Keratinocyte (primary cell): ENCODE results near the gene KCNJ6. TPM values are rescaled to one million over a fixed set of nuclear protein-coding genes. Genes with fewer than 3 reads are reported as not detected.

Experiments used
- DNase-seq: peaks from one replicate; pipeline ENCODE4 v3.0.0-alpha.2; 2011; ENCODE audit warnings: low read depth, missing footprints, low spot score
- FAIRE-seq: peaks from 2 replicates; lab custom pipeline; 2011; peaks lifted over from hg19 to GRCh38; lab: Jason Lieb, UNC
- H2AFZ ChIP-seq: 2 replicates; pipeline ENCODE4 v1.6.0; 2012; ENCODE audit warnings: low read length, control low read depth, inconsistent platforms; ENCODE audit not compliant: control insufficient read depth
- H3K27ac ChIP-seq: 2 replicates; pipeline ENCODE4 v1.5.1; 2011; ENCODE audit warnings: low read length; ENCODE audit not compliant: control insufficient read depth, insufficient read depth
- H3K27me3 ChIP-seq: 3 replicates; pipeline ENCODE4 v1.6.0; 2011; ENCODE audit warnings: low read length; ENCODE audit not compliant: control insufficient read depth, insufficient read depth; ENCODE audit errors: extremely low read depth
- H3K36me3 ChIP-seq, 2 experiments: 2 replicates in 1 of 2; 3 replicates in 1 of 2; pipeline ENCODE4 v1.5.1; 2011; ENCODE audit warnings: low read length in 2 of 2, mild to moderate bottlenecking in 1 of 2; ENCODE audit not compliant: control insufficient read depth in 2 of 2, insufficient read depth in 2 of 2; ENCODE audit errors: extremely low read depth in 1 of 2
- H3K4me1 ChIP-seq: 3 replicates; pipeline ENCODE4 v1.5.1; 2011; ENCODE audit warnings: low read length; ENCODE audit not compliant: control insufficient read depth, insufficient read depth; ENCODE audit errors: extremely low read depth
- H3K4me2 ChIP-seq: 3 replicates; pipeline ENCODE4 v1.6.0; 2011; ENCODE audit warnings: low read depth, low read length; ENCODE audit not compliant: control insufficient read depth, insufficient read depth; ENCODE audit errors: extremely low read depth
- H3K4me3 ChIP-seq, 3 experiments: fragments of 200-600 bp in 1 of 3; sonication (generic) in 1 of 3; 2 replicates in 2 of 3; 3 replicates in 1 of 3; pipeline ENCODE4 v1.5.1; 2011 to 2016; ENCODE audit warnings: low read length in 3 of 3, mild to moderate bottlenecking in 3 of 3, control low read depth in 2 of 3, inconsistent platforms in 1 of 3, low read depth in 1 of 3, mixed read lengths in 1 of 3, mixed run types in 1 of 3, moderate library complexity in 1 of 3; ENCODE audit not compliant: control insufficient read depth in 2 of 3, insufficient read depth in 2 of 3; ENCODE audit errors: extremely low read depth in 1 of 3
- H3K79me2 ChIP-seq: 2 replicates; pipeline ENCODE4 v1.6.0; 2012; ENCODE audit warnings: low read length; ENCODE audit not compliant: control insufficient read depth, insufficient read depth
- H3K9ac ChIP-seq: 3 replicates; pipeline ENCODE4 v1.6.0; 2011; ENCODE audit warnings: low read length; ENCODE audit not compliant: control insufficient read depth, insufficient read depth; ENCODE audit errors: extremely low read depth
- H3K9me1 ChIP-seq: 3 replicates; pipeline ENCODE4 v1.6.0; 2011; ENCODE audit warnings: low read length; ENCODE audit not compliant: control insufficient read depth, insufficient read depth; ENCODE audit errors: extremely low read depth
- H3K9me3 ChIP-seq: 2 replicates; pipeline ENCODE4 v1.5.1; 2012; ENCODE audit warnings: low read depth, low read length; ENCODE audit not compliant: control insufficient read depth
- H4K20me1 ChIP-seq: 3 replicates; pipeline ENCODE4 v1.6.0; 2011; ENCODE audit warnings: low read length; ENCODE audit not compliant: control insufficient read depth, insufficient read depth; ENCODE audit errors: extremely low read depth
- EZH2 ChIP-seq: IDR thresholded peaks from one replicate; pipeline ENCODE4 v1.6.1; 2012; ENCODE audit warnings: inconsistent platforms, mild to moderate bottlenecking, low read length, moderate library complexity
- dilution Hi-C: fragments of 300-500 bp; cut with MboI; formaldehyde crosslinking; loops from one replicate; pipeline ENCODE4 v1.7.0; 2020; ENCODE audit warnings: low sequenced_read_pairs; ENCODE audit not compliant: extremely low pct_ligation_motif_present
- polyA plus RNA-seq, 5 experiments: library from polyadenylated mRNA; depleted of rRNA in 3 of 5; stranded (reverse) in 3 of 5; stranded (forward) in 1 of 5; unstranded in 1 of 5; fragments of >200 nt; gene quantifications; 1 replicate in 1 of 5; 2 replicates in 3 of 5; 3 replicates in 1 of 5; pipeline versions ENCODE4 v1.2.1 to v1.2.3, GENCODE V29; 2011 to 2012; ENCODE audit warnings: missing spikeins in 2 of 5, low read depth in 1 of 5, low replicate concordance in 1 of 5
- TF ChIP-seq, protein P1 (sequence below), 3 experiments: IDR thresholded peaks in 1 of 3; conservative IDR thresholded peaks in 1 of 3; optimal IDR thresholded peaks in 1 of 3; 2 replicates in 2 of 3; 3 replicates in 1 of 3; pipeline versions ENCODE3 to v1.5.1; 2011; ENCODE audit warnings: low read length in 3 of 3, mild to moderate bottlenecking in 3 of 3, moderate library complexity in 2 of 3, control low read depth in 1 of 3, inconsistent platforms in 1 of 3; ENCODE audit not compliant: insufficient read depth in 2 of 3; ENCODE audit errors: extremely low read depth in 1 of 3

The KCNJ6 gene
- polyA plus RNA-seq, 1 donor (not counting 4 experiments of a cell fraction or from before 2014, with no cell fraction given) = not detected

DNA sequence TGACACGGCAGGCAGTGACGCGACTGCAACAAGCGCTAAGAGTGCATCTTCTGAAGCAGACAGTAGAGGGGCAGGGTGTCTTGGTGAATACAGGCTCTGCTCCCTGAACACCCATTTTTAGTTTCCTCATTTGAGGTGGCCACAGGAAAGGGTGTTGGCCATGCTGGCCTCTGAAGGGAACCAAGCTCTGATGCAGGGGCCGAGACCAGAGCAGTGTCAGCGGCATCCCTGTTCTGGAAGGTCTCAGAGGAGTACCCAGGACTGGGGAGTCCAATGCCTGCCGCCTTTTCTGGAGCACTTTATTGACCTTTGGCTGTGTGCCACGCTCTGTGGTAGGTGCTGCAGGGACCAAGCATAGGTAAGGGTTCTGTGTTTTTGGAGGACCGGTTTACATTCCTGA lies 100.4 kb downstream of the KCNJ6 start:
- H3K9me3 ChIP-seq = no peaks in the 10 kb centered on the region
- FAIRE-seq (no peak), DNase-seq (no peak)
- H3K79me2 ChIP-seq = no peaks in the 10 kb centered on the region
- no peak overlapping the region for H3K4me2 ChIP-seq
- no peaks in the 10 kb centered on the region for H3K4me1 ChIP-seq
- no peak overlapping the region for H3K9ac ChIP-seq
- no peak overlapping the region for H3K4me3 ChIP-seq
- TF ChIP-seq EZH2 = no peak
- TF ChIP-seq, protein P1, sequence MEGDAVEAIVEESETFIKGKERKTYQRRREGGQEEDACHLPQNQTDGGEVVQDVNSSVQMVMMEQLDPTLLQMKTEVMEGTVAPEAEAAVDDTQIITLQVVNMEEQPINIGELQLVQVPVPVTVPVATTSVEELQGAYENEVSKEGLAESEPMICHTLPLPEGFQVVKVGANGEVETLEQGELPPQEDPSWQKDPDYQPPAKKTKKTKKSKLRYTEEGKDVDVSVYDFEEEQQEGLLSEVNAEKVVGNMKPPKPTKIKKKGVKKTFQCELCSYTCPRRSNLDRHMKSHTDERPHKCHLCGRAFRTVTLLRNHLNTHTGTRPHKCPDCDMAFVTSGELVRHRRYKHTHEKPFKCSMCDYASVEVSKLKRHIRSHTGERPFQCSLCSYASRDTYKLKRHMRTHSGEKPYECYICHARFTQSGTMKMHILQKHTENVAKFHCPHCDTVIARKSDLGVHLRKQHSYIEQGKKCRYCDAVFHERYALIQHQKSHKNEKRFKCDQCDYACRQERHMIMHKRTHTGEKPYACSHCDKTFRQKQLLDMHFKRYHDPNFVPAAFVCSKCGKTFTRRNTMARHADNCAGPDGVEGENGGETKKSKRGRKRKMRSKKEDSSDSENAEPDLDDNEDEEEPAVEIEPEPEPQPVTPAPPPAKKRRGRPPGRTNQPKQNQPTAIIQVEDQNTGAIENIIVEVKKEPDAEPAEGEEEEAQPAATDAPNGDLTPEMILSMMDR (optimal IDR thresholded peaks at IDR 0.05 in 1 of 3, IDR thresholded peaks at IDR 0.05 in 1 of 3, conservative IDR thresholded peaks at IDR 0.05 in 1 of 3; ENCODE audit: extremely low read depth in 1 of 3, insufficient read depth in 2 of 3, low read length in 3 of 3) = no peak
- H3K27ac ChIP-seq = no peak overlapping the region
- no peak overlapping the region for H2AFZ ChIP-seq
- H3K36me3 ChIP-seq = no peaks in the 10 kb centered on the region
- no peaks in the 10 kb centered on the region for H3K9me1 ChIP-seq
- dilution Hi-C loops = no loop called here
- no peaks in the 10 kb centered on the region for H3K27me3 ChIP-seq
- H4K20me1 ChIP-seq = no peaks in the 10 kb centered on the region

DNA sequence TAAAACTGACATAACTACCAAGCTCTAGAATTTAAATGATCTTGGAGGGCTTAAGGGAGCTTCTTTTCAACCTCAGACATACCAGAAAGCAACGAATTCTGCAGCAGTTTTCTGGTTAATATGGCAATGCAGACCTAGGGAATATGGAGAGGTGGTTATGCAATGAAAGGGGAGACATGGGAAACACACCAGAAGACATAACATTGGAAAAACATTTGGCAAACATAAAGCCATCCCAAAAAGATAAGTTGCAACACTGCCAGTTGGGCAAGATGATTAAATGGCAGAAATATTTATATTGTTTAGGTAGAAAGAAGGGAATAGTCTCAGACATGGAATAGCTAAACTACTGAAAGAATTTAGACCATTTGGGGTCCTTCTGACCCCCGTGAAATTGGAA lies 104.5 kb downstream of the KCNJ6 start:
- Histone ChIP-seq H3K9me3 (no peaks in the 10 kb centered on the region), H4K20me1 (no peaks in the 10 kb centered on the region), H3K4me2 (no peak overlapping the region), H3K9ac (no peak overlapping the region), H3K79me2 (no peaks in the 10 kb centered on the region), H3K4me3 (no peak overlapping the region), H3K27me3 (no peaks in the 10 kb centered on the region), H3K36me3 (no peaks in the 10 kb centered on the region), H3K9me1 (no peaks in the 10 kb centered on the region), H3K4me1 (no peaks in the 10 kb centered on the region), H3K27ac (no peak overlapping the region), H2AFZ (no peak overlapping the region)
- FAIRE-seq (no peak), DNase-seq (no peak)
- TF ChIP-seq, protein P1 (optimal IDR thresholded peaks at IDR 0.05 in 1 of 3, IDR thresholded peaks at IDR 0.05 in 1 of 3, conservative IDR thresholded peaks at IDR 0.05 in 1 of 3; ENCODE audit: extremely low read depth in 1 of 3, insufficient read depth in 2 of 3, low read length in 3 of 3) = no peak
- TF ChIP-seq EZH2 = no peak
- dilution Hi-C loops = no loop called here
